GM18873 (cell line): Measurements from ENCODE around the gene SH3BP2.

ENCODE experiments used
- ATAC-seq: cut with Tn5 transposase; IDR thresholded peaks from one replicate; pipeline ENCODE4 v1.9.1; 2021; ENCODE audit warnings: mild to moderate bottlenecking, moderate library complexity, moderate number of reproducible peaks; ENCODE audit not compliant: unreplicated experiment, low FRiP score

Gene SH3BP2

DNA sequence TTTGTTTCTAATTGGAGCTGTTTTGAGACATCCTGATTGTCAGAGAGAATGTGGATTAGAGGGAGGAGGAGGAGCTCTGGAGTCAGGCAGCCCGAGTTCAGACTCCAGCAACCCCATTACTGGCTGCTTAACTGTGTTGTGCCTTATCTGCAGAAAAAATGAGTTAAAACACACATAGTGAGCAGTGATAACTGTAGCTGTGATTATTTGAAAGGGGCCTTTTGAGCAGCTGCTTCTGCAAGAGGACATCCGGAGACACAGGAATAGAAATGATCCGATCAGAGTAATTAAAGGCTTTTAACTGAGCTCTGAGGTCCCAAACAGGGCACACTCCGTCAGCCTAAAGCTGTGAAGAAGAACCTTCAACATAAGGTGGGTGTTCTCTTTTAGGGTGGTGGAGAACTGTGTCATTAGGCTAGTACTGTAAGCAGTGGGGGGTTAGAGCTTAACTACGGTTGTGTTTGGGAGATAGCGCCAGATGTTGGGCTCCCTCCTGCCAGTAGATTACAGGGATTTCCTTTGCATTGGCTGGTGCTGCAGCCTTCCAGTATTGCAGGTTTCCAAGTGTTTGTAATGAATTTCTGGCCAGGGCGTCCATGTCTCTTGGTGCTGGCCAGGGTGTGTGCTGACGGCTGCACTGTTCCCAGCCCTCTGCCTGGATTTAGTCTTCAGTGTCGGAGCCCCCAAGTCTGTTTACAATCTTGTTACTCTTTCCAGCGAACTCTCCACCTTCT is 75.0 kb downstream of the SH3BP2 start:
- ATAC-seq, result no peak

GRCh38 chr4:2868877-2869487 is 76.1 kb downstream of the SH3BP2 start:
- ATAC-seq, result no peak

DNA sequence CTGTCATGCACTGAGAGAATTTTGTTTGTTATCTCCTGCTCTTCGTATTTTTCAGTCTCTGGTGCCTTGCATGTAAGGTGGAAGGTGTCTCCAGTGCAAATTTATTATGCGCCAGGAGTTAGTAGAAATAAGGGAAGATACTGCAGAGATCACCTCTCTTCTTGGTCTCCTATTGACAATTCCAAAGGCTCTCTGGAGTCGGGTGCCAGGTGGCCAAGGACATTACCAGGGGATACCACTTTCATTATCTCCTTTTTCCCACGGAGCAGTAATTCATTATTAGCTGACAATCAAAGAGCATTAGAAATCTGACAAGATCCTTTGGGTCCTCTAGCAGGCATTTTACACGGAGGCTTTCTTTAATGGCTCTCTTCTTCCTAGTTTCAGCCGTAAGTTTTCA is 76.8 kb downstream of the SH3BP2 start:
- ATAC-seq, result no peak

- ATAC-seq, result no peak
Observed at GRCh38 chr4:2870082-2870481, 77.2 kb downstream of the SH3BP2 start.

GRCh38 chr4:2871466-2871865 is 78.6 kb downstream of the SH3BP2 start:
- no peak for ATAC-seq

DNA sequence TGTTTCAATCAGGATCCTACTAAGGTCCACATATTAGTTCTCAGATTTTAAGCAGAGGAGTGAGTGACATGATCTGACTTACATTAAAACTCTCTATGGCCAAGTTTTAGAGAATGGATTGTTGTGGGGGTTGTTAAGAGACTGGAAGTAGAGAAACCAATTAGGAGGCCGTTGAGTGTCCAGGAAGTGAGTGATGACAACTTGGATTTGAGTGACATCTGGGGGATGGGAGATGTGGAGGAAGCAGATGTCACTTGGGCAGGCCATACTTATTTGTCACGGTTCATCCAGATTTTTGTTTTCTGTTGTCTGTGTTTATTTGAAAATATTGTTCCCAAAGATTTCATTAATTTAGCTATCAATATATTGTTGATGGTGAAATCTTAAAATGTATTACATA is 79.0 kb downstream of the SH3BP2 start:
- no peak for ATAC-seq

GRCh38 chr4:2873329-2873728 is 80.4 kb downstream of the SH3BP2 start:
- ATAC-seq, result no peak

GRCh38 chr4:2874861-2875260 is 82.0 kb downstream of the SH3BP2 start:
- ATAC-seq, result no peak

DNA sequence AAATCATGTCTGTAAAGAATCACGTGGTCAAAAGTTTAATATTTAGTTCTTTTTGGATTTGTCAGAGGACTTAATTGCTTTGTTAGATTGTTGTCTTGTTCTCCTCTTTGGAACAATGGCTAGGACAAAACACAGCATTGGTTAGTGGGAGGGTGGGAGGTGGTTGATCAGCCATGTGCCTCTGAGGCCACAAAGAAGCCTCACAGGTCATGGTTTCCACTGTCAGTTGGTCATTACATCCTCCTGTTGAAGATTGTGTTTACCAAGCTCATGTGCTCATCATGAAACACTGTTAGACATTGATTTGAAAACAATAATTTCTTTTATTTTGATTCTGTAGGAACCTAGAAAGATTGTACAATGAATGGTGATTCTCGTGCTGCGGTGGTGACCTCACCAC is 82.7 kb downstream of the SH3BP2 start:
- ATAC-seq, result no peak

DNA sequence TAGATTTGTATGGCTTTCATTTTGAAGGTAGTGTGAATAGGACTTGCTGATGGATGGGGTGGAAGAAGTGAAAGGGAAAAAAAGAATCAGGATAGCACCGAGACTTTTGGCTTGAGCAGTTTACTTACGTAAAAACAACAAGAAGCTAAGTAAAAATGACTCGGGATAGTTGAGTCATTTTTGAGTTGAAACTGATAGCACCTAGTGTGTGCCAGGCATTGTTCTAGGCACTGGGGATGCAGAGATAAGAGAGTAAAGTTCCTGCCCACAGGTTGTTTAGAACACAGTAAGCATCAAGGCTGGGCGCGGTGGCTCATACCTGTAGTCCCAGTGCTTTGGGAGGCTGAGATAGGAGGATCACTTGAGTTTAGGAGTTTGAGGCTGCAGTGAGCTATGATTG is 85.5 kb downstream of the SH3BP2 start:
- no peak for ATAC-seq

GRCh38 chr4:2879026-2879425 is 86.1 kb downstream of the SH3BP2 start:
- ATAC-seq, result no peak

DNA sequence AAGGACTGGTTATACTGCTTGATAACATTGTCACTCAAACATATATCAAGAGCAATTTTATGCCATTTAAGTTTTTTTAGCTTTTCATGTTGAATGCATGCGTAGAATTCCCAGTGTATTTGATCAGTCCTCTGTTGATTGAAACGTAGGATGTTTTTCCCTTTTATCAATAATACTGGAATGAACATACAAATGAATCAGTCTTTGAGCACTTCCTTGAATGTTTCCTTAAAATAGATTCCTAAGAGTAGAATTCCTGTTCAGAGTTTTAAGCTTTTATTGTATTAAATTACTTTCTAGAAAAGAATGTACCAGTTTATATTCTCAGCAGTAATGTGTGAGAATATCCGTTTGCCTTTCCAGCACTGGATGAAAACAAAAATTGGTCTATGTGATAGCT is 88.5 kb downstream of the SH3BP2 start:
- ATAC-seq, result no peak

GRCh38 chr4:2882341-2882740 is 89.5 kb downstream of the SH3BP2 start:
- no peak for ATAC-seq

DNA sequence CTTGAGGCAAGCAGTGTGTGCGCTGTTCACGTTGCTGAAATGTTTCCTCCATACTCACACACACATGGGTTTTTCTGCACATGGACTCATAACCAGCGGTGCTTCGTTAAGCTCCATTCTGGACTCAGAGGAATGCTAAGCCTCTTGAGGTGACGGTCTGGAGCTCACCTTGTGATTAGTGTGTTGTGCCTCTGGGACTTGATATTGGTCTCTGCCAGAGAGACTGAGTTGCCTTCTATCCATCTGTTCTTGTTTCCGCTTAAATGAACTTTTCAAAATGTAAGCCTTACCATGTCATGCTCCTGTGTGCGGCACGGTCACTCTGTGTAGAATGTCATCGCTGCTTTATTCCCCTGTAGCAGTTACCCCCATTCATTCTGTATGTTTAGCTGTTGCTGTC is 93.3 kb downstream of the SH3BP2 start:
- ATAC-seq, result no peak

DNA sequence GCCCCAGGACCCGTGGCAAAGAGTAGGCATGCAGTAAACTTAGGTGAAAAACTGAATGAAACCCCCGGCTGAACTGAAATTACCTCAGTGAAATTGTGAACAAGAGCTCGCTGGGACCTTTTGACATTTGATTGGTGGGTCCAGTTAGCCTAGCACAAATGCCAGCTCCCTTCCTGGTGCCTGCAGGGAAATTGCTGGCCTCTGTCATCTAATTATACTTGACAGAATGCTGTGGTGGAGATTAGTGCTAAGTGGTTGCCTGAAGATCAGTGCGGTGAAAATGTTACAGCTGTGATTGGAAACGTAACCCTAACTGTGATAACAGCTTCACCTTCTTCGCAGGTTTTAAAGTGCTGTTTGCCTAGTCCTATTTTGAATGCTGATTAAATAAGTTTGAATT is 93.7 kb downstream of the SH3BP2 start:
- no peak for ATAC-seq

DNA sequence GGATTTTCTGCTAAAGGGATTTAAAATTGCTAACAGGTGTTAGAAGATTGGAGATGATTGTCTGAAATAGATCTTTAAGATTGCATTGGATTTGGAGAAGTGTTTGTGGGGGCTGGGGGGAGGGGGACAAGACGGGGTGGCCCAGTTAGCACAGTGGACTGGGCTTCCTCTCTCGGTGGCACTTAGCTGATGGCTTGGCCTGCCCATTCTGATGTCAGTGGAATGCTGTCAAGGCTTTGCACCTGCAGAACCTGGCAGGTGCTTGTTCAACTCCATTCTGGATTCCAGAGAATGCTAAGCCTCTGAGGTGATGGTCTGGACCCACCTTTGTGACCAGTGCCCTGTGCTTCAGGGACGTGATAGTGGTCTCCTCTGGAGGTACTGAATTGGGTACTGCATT is 94.5 kb downstream of the SH3BP2 start:
- ATAC-seq, result no peak

DNA sequence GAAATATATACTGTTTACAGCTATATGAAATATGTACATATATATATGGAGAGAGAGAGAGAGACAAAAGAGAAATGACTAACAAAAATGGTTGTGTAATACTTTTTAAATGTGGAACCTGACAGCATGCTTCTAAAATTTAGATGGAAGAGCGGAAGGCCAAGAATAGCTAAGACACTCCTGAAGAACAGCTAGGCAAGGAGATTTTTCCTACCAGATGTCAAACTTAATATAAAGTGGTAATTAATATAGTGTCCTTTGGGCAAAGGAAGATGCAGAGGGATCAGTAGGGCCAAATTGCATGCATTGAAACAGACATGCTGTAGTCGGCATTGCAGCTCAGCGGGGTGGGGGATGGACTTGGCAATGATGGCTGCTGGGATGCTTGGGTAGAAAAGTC is 96.0 kb downstream of the SH3BP2 start:
- ATAC-seq, result no peak
